Neural progenitor cell (in vitro differentiated cells): ENCODE data around the gene UGT1A10. TPM values are rescaled to one million over a fixed set of nuclear protein-coding genes. Genes with fewer than 3 reads are reported as not detected.
A peak's percentile ranks its signal among the peaks of the same experiment; 100 is the strongest.

Experiments
- DNase-seq: peaks from one replicate; pipeline ENCODE4 v3.0.0-alpha.2; 2016; ENCODE audit warnings: low spot score
- H2AFZ ChIP-seq: fragments of 200-600 bp; sonication (generic); replicated peaks from 2 replicates; pipeline ENCODE4 v1.6.1; 2016; ENCODE audit warnings: antibody characterized with exemption
- H3F3A ChIP-seq: fragments of 200-600 bp; sonication (generic); 2 replicates; pipeline ENCODE4 v1.6.1; 2016; ENCODE audit warnings: antibody characterized with exemption, low read depth
- H3K27ac ChIP-seq: fragments of 200-600 bp; sonication (generic); 2 replicates; pipeline ENCODE4 v1.5.1; 2016; ENCODE audit warnings: mild to moderate bottlenecking
- H3K27me3 ChIP-seq: fragments of 200-600 bp; sonication (generic); 2 replicates; pipeline ENCODE4 v1.6.1; 2016; ENCODE audit warnings: mild to moderate bottlenecking, moderate library complexity
- H3K36me3 ChIP-seq: fragments of 200-600 bp; sonication (generic); 2 replicates; pipeline ENCODE4 v1.5.1; 2016
- H3K4me1 ChIP-seq: fragments of 200-600 bp; sonication (generic); 2 replicates; pipeline ENCODE4 v1.6.1; 2016; ENCODE audit warnings: mixed run types
- H3K4me2 ChIP-seq: fragments of 200-600 bp; sonication (generic); 2 replicates; pipeline ENCODE4 v1.6.1; 2016
- H3K4me3 ChIP-seq: fragments of 200-600 bp; sonication (generic); 2 replicates; pipeline ENCODE4 v1.5.1; 2016
- H3K79me2 ChIP-seq: fragments of 200-600 bp; sonication (generic); 2 replicates; pipeline ENCODE4 v1.6.1; 2016; ENCODE audit warnings: low read depth
- H3K9ac ChIP-seq: fragments of 200-600 bp; sonication (generic); 2 replicates; pipeline ENCODE4 v1.6.1; 2016
- H3K9me3 ChIP-seq: fragments of 200-600 bp; sonication (generic); 2 replicates; pipeline ENCODE4 v1.5.1; 2016; ENCODE audit warnings: low read depth
- H4K20me1 ChIP-seq: fragments of 200-600 bp; sonication (generic); 2 replicates; pipeline ENCODE4 v1.6.1; 2016; ENCODE audit warnings: low read depth
- H3K27ac Mint-ChIP-seq: 3 replicates; pipeline ENCODE4 v1.8.0; 2021; ENCODE audit warnings: mixed read lengths
- H3K27me3 Mint-ChIP-seq: 2 replicates; pipeline ENCODE4 v1.8.0; 2022; ENCODE audit warnings: low read depth, mild to moderate bottlenecking, inconsistent platforms, moderate library complexity, mixed read lengths; ENCODE audit not compliant: insufficient read depth
- H3K36me3 Mint-ChIP-seq: 3 replicates; pipeline ENCODE4 v1.8.0; 2021; ENCODE audit warnings: mixed read lengths
- H3K4me1 Mint-ChIP-seq: 3 replicates; pipeline ENCODE4 v1.8.0; 2021; ENCODE audit warnings: mixed read lengths
- H3K4me3 Mint-ChIP-seq: 3 replicates; pipeline ENCODE4 v1.8.0; 2021; ENCODE audit warnings: mild to moderate bottlenecking, moderate library complexity, mixed read lengths
- H3K9me3 Mint-ChIP-seq: 3 replicates; pipeline ENCODE4 v1.8.0; 2020; ENCODE audit warnings: mixed read lengths
- EZH2 ChIP-seq: fragments of 200-600 bp; sonication (generic); IDR thresholded peaks from 2 replicates; pipeline ENCODE4 v1.6.1; 2017; ENCODE audit warnings: antibody characterized with exemption, mild to moderate bottlenecking, moderate library complexity
- EZH2phosphoT487 ChIP-seq: fragments of 200-600 bp; sonication (generic); IDR thresholded peaks from 2 replicates; pipeline ENCODE4 v1.6.1; 2017; ENCODE audit warnings: antibody characterized with exemption
- total RNA-seq: library from RNA; depleted of rRNA; stranded (reverse); fragments of >200 nt; gene quantifications from 2 replicates; pipeline ENCODE4 v1.2.3, GENCODE V29; 2015; ENCODE audit warnings: low replicate concordance
- TF ChIP-seq, protein P1 (sequence below): fragments of 200-600 bp; sonication (generic); IDR thresholded peaks from 2 replicates; pipeline ENCODE4 v1.5.1; 2017; ENCODE audit warnings: antibody characterized with exemption, mild to moderate bottlenecking

UGT1A10 gene
- total RNA-seq, 1 donor from 2014 or later, result not detected

- no peak overlapping the region for H3K9ac ChIP-seq
- no peaks in the 10 kb centered on the region for H4K20me1 ChIP-seq
- Mint-ChIP-seq H3K27me3 (peaks cover 2% of the 10 kb centered on the region), H3K4me1 (no peaks in the 10 kb centered on the region), H3K27ac (no peak overlapping the region), H3K9me3 (no peaks in the 10 kb centered on the region), H3K4me3 (no peak overlapping the region), H3K36me3 (no peaks in the 10 kb centered on the region)
- no peaks in the 10 kb centered on the region for H3K27me3 ChIP-seq
- no peaks in the 10 kb centered on the region for H3K4me1 ChIP-seq
- no peaks in the 10 kb centered on the region for H3K79me2 ChIP-seq
- H2AFZ ChIP-seq, result no peak overlapping the region
- no peaks in the 10 kb centered on the region for H3F3A ChIP-seq
- TF ChIP-seq EZH2phosphoT487, result no peak
- TF ChIP-seq, protein P1, sequence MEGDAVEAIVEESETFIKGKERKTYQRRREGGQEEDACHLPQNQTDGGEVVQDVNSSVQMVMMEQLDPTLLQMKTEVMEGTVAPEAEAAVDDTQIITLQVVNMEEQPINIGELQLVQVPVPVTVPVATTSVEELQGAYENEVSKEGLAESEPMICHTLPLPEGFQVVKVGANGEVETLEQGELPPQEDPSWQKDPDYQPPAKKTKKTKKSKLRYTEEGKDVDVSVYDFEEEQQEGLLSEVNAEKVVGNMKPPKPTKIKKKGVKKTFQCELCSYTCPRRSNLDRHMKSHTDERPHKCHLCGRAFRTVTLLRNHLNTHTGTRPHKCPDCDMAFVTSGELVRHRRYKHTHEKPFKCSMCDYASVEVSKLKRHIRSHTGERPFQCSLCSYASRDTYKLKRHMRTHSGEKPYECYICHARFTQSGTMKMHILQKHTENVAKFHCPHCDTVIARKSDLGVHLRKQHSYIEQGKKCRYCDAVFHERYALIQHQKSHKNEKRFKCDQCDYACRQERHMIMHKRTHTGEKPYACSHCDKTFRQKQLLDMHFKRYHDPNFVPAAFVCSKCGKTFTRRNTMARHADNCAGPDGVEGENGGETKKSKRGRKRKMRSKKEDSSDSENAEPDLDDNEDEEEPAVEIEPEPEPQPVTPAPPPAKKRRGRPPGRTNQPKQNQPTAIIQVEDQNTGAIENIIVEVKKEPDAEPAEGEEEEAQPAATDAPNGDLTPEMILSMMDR, result no peak
- no peak overlapping the region for H3K27ac ChIP-seq
- H3K36me3 ChIP-seq, result no peaks in the 10 kb centered on the region
- no peak for DNase-seq
- H3K9me3 ChIP-seq, result no peaks in the 10 kb centered on the region
- no peak overlapping the region for H3K4me3 ChIP-seq
- no peak overlapping the region for H3K4me2 ChIP-seq
Observed at GRCh38 chr2:233674314-233674713, 38.1 kb downstream of the UGT1A10 start.

DNA sequence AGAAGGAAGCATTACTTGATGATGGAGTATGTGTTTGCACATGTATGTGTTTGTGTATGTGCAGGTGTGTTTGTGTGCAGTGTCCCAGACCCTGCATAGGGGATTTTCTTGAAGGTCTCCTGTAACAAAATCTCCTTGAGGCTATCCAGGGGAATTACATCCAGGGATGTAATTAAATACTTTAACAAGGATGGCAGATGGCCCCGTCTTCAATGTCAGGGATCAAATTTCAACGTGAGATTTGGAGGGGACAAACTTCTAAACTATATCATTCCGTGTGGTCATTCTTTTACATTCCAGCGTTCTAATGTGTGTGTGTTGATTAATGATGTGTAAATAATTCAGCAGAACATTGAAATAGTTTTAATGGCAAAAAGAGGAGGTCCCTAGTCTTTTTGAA, 38.7 kb downstream of the UGT1A10 start:
- no peak overlapping the region for H3K4me3 Mint-ChIP-seq
- no peaks in the 10 kb centered on the region for H3K4me1 Mint-ChIP-seq
- Histone ChIP-seq H3K4me2 (no peak overlapping the region), H3K9ac (no peak overlapping the region), H3K27me3 (no peaks in the 10 kb centered on the region), H3K4me1 (no peaks in the 10 kb centered on the region), H3K36me3 (no peaks in the 10 kb centered on the region), H3K27ac (no peak overlapping the region), H2AFZ (no peak overlapping the region), H3K9me3 (no peaks in the 10 kb centered on the region), H3K4me3 (no peak overlapping the region), H3K79me2 (no peaks in the 10 kb centered on the region), H3F3A (no peaks in the 10 kb centered on the region), H4K20me1 (no peaks in the 10 kb centered on the region)
- H3K27ac Mint-ChIP-seq, result peak overlapping the region; percentile 2
- H3K9me3 Mint-ChIP-seq, result no peaks in the 10 kb centered on the region
- no peak for TF ChIP-seq EZH2
- TF ChIP-seq EZH2phosphoT487, result no peak
- TF ChIP-seq, protein P1, result peak; percentile 21
- H3K36me3 Mint-ChIP-seq, result no peaks in the 10 kb centered on the region
- no peak for DNase-seq
- peaks cover 2% of the 10 kb centered on the region for H3K27me3 Mint-ChIP-seq

DNA sequence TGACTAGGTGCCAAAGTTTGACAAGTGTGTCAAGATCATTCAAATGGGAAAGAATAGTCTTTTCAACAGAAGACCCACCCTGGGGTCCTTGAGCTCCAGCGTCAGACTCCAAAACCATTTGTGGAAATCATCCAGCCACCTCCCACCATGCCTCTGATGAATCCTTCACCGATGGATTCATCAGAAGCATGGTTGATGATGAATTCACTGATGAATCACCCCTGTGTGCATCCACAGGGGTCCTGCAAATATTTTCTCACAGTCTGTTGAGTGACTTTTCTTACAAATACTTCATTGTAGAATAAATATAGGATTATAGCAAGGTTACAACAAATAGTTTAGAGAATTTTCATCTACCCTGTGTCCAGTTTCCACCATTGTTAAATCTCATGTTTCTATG, 39.8 kb downstream of the UGT1A10 start:
- no peak for DNase-seq
- H3K27me3 Mint-ChIP-seq, result peaks cover 2% of the 10 kb centered on the region

More for the DNA sequence above, 39.8 kb downstream of the UGT1A10 start:
- H3K36me3 Mint-ChIP-seq, result no peaks in the 10 kb centered on the region
- H3K9ac ChIP-seq, result no peak overlapping the region
- no peaks in the 10 kb centered on the region for H3K4me1 Mint-ChIP-seq
- no peak overlapping the region for H3K27ac Mint-ChIP-seq
- H3K4me2 ChIP-seq, result no peak overlapping the region
- H2AFZ ChIP-seq, result no peak overlapping the region
- H3K79me2 ChIP-seq, result no peaks in the 10 kb centered on the region
- H3K36me3 ChIP-seq, result no peaks in the 10 kb centered on the region
- no peak overlapping the region for H3K4me3 Mint-ChIP-seq
- no peak for TF ChIP-seq EZH2
- TF ChIP-seq EZH2phosphoT487, result no peak
- TF ChIP-seq, protein P1, result no peak
- H3K27ac ChIP-seq, result no peak overlapping the region
- H3K4me3 ChIP-seq, result no peak overlapping the region
- no peaks in the 10 kb centered on the region for H3F3A ChIP-seq
- H3K27me3 ChIP-seq, result no peaks in the 10 kb centered on the region
- H3K9me3 ChIP-seq, result no peaks in the 10 kb centered on the region
- no peaks in the 10 kb centered on the region for H3K9me3 Mint-ChIP-seq
- H4K20me1 ChIP-seq, result no peaks in the 10 kb centered on the region
- no peaks in the 10 kb centered on the region for H3K4me1 ChIP-seq
